Activated CD8-positive, alpha-beta memory T cell treated with anti-CD3 and anti-CD28 coated beads for 4 hours (primary cell): ENCODE data around the gene ASB18.

ENCODE experiments used
- DNase-seq, 2 donors: peaks; one replicate each; pipeline ENCODE4 v3.0.0-alpha.2; 2020; ENCODE audit warnings: low read depth in 2 of 2

Gene ASB18

GRCh38 chr2:236208019-236208926, 55.9 kb downstream of the ASB18 start:
- DNase-seq: no peak

- DNase-seq: no peak
Measured at GRCh38 chr2:236207472-236207871, 56.7 kb downstream of the ASB18 start.

- DNase-seq: no peak
Measured at GRCh38 chr2:236205867-236206645, 58.1 kb downstream of the ASB18 start.

GRCh38 chr2:236204953-236205352, 59.3 kb downstream of the ASB18 start:
- no peak for DNase-seq

- DNase-seq: no peak
Measured at GRCh38 chr2:236200378-236200777, 63.8 kb downstream of the ASB18 start.

- no peak for DNase-seq
Measured at GRCh38 chr2:236196366-236196765, 67.8 kb downstream of the ASB18 start.

- DNase-seq: no peak
Measured at GRCh38 chr2:236195726-236196125, 68.5 kb downstream of the ASB18 start.

- DNase-seq: no peak
Measured at GRCh38 chr2:236194786-236195185, 69.4 kb downstream of the ASB18 start.

- no peak for DNase-seq
Measured at GRCh38 chr2:236193026-236193425, 71.2 kb downstream of the ASB18 start.

- no peak for DNase-seq
Measured at GRCh38 chr2:236190674-236191073, 73.5 kb downstream of the ASB18 start.

GRCh38 chr2:236184701-236185100, 79.5 kb downstream of the ASB18 start:
- DNase-seq: no peak

- DNase-seq: no peak
Measured at GRCh38 chr2:236180831-236181453, 83.3 kb downstream of the ASB18 start.

GRCh38 chr2:236180076-236180816, 84.0 kb downstream of the ASB18 start:
- DNase-seq: no peak

- no peak for DNase-seq
Measured at GRCh38 chr2:236179236-236180075, 84.8 kb downstream of the ASB18 start.

GRCh38 chr2:236178890-236179235, 85.3 kb downstream of the ASB18 start:
- no peak for DNase-seq

- DNase-seq: no peak
Measured at GRCh38 chr2:236177967-236178889, 86.0 kb downstream of the ASB18 start.

GRCh38 chr2:236177604-236177966, 86.6 kb downstream of the ASB18 start:
- DNase-seq: no peak

- DNase-seq: no peak
Measured at GRCh38 chr2:236176951-236177350, 87.3 kb downstream of the ASB18 start.

GRCh38 chr2:236176417-236176816, 87.8 kb downstream of the ASB18 start:
- DNase-seq: no peak
